ENCODE data around the gene PLA2G10. TPM values are rescaled to one million over a fixed set of nuclear protein-coding genes. Genes with fewer than 3 reads are reported as not detected.

Gene PLA2G10
- total RNA-seq, 1 experiment from 2014 or later, result not detected

DNA sequence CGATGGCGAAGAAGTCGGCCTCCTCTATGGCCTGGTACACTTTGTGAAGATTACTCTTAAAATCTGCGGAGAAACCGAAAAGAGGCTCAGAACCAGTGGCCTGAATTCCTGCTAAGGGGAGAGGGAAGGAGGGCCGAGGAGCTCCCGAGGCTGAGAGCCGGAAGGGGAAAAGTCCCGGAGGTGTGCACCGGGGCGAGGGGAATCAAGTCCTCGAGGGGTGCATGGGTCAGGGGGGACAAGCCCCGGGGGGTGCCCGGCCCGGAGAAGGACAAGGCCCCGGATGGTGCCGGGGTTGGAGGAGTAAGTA is 64.5 kb downstream of the PLA2G10 start:
- ChIA-PET CTCF (interaction anchor here (0.5 to 0.6 kb wide), 2 partner anchors 211 to 329 kb away, joined by 3 read pairs; no protein-coding TSS in a partner anchor), POLR2A (interaction anchor here (0.7 to 2.2 kb wide), 6 partner anchors 10 to 67 kb away, joined by 3 to 8 read pairs (median 6); no protein-coding TSS in a partner anchor)

DNA sequence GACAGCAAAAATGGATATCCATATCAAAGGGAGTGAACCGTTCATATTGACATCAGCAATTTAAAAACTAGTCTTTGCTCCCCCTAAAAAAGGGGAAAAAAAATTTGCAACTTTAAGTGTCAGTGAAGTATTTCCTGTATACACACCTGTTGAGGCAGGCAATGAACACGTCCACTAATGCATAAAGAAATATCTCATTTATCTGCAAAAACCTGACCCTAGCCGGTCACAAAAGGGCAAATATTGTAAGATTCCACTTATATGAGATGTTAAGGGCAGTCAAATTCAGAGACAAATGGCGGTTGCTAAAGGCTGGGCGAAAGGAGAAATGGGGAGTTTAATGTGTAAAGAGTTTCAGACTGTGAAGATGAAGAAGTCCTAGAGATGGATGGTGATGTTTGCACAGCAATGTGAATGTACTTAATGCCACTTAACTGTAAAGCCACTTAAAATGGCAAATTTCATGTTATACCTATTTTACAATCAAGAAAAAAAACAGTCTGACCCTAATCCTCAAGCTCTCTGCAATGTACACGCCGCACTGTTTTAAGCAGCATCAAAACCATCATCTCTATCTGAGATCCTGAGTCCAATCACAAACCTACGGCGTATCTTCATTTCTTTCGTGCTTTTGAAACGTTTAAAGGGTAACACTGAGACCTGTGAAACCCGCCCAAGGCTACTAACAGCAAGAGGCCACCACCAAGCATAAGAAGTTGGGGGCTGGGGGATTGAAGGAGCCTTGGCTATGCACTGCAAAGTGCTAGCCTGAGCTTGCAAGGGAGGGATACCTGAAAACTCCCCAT is 65.1 kb downstream of the PLA2G10 start:
- POLR2A ChIA-PET, result interaction anchor here (0.7 to 2.2 kb wide), 6 partner anchors 9 to 66 kb away, joined by 3 to 8 read pairs (median 6); no protein-coding TSS in a partner anchor
- H3K4me1 Mint-ChIP-seq (ENCODE audit: insufficient read depth, unreplicated experiment), result peaks cover 6% of the 10 kb centered on the region
- CTCF ChIA-PET, result interaction anchor here (0.5 to 0.6 kb wide), 2 partner anchors 210 to 329 kb away, joined by 3 read pairs; no protein-coding TSS in a partner anchor

More for the DNA sequence above, 64.5 kb downstream of the PLA2G10 start:
- H3K9me3 Mint-ChIP-seq (ENCODE audit: unreplicated experiment), result peaks cover 7% of the 10 kb centered on the region
- H3K27ac Mint-ChIP-seq (ENCODE audit: low read depth, unreplicated experiment), result peak overlapping the region; percentile 77
- no TSS peak for BruUV-seq (replicated peaks)
- TF ChIP-seq, protein P1, sequence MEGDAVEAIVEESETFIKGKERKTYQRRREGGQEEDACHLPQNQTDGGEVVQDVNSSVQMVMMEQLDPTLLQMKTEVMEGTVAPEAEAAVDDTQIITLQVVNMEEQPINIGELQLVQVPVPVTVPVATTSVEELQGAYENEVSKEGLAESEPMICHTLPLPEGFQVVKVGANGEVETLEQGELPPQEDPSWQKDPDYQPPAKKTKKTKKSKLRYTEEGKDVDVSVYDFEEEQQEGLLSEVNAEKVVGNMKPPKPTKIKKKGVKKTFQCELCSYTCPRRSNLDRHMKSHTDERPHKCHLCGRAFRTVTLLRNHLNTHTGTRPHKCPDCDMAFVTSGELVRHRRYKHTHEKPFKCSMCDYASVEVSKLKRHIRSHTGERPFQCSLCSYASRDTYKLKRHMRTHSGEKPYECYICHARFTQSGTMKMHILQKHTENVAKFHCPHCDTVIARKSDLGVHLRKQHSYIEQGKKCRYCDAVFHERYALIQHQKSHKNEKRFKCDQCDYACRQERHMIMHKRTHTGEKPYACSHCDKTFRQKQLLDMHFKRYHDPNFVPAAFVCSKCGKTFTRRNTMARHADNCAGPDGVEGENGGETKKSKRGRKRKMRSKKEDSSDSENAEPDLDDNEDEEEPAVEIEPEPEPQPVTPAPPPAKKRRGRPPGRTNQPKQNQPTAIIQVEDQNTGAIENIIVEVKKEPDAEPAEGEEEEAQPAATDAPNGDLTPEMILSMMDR (IDR thresholded peaks at IDR 0.05; ENCODE audit: unreplicated experiment), result no peak
- peak; percentile 6 for DNase-seq (ENCODE audit: unreplicated experiment)
- peaks cover 12% of the 10 kb centered on the region for H3K4me1 Mint-ChIP-seq (ENCODE audit: insufficient read depth, unreplicated experiment)
- no peaks in the 10 kb centered on the region for H3K27me3 Mint-ChIP-seq (ENCODE audit: insufficient read depth, unreplicated experiment)
- intact Hi-C loops (cut with micrococcal nuclease), result no loop called here
- peaks cover 46% of the 10 kb centered on the region for H3K36me3 Mint-ChIP-seq (ENCODE audit: insufficient read depth, unreplicated experiment)
- peak overlapping the region; percentile 90 for H3K4me3 Mint-ChIP-seq (ENCODE audit: unreplicated experiment)

DNA sequence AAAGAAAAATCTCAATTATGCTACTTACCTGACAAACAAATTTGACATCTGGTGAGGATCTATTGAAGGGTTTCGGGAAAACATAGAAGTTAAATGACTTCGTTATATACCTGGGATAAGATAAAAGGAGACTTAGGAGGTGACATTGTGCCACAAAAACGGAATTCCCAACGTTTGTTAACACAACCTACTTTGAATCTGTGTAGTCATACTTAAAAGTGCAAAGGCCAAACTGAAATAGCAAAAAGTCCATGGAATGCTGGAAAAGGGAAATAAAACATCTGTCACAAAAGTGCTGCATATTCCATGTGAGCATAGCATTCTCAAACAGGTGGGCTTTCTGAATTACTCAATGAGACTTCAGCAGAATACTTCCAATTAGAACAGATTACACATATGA is 67.0 kb downstream of the PLA2G10 start:
- no peak overlapping the region for H3K4me3 Mint-ChIP-seq (ENCODE audit: unreplicated experiment)
- DNase-seq (ENCODE audit: unreplicated experiment), result no peak
- ChIA-PET POLR2A (no interaction called here), CTCF (no interaction called here)
- intact Hi-C loops (cut with micrococcal nuclease), result no loop called here
- no peaks in the 10 kb centered on the region for H3K27me3 Mint-ChIP-seq (ENCODE audit: insufficient read depth, unreplicated experiment)
- peaks cover 6% of the 10 kb centered on the region for H3K4me1 Mint-ChIP-seq (ENCODE audit: insufficient read depth, unreplicated experiment)
- peaks cover 58% of the 10 kb centered on the region for H3K36me3 Mint-ChIP-seq (ENCODE audit: insufficient read depth, unreplicated experiment)
- no TSS peak for BruUV-seq (replicated peaks)
- TF ChIP-seq, protein P1 (IDR thresholded peaks at IDR 0.05; ENCODE audit: unreplicated experiment), result no peak
- no peak overlapping the region for H3K27ac Mint-ChIP-seq (ENCODE audit: low read depth, unreplicated experiment)
- peaks cover 7% of the 10 kb centered on the region for H3K9me3 Mint-ChIP-seq (ENCODE audit: unreplicated experiment)

More for the DNA sequence above, 65.1 kb downstream of the PLA2G10 start:
- peak overlapping the region; percentile 77 for H3K27ac Mint-ChIP-seq (ENCODE audit: low read depth, unreplicated experiment)
- TF ChIP-seq, protein P1 (IDR thresholded peaks at IDR 0.05; ENCODE audit: unreplicated experiment), result no peak
- peak overlapping the region; percentile 90 for H3K4me3 Mint-ChIP-seq (ENCODE audit: unreplicated experiment)
- BruUV-seq (replicated peaks), result TSS peak; percentile 18
- peaks cover 43% of the 10 kb centered on the region for H3K36me3 Mint-ChIP-seq (ENCODE audit: insufficient read depth, unreplicated experiment)
- DNase-seq (ENCODE audit: unreplicated experiment), result no peak
- intact Hi-C loops (cut with micrococcal nuclease), result no loop called here
- peaks cover 7% of the 10 kb centered on the region for H3K9me3 Mint-ChIP-seq (ENCODE audit: unreplicated experiment)
- no peaks in the 10 kb centered on the region for H3K27me3 Mint-ChIP-seq (ENCODE audit: insufficient read depth, unreplicated experiment)

Other genes with a start within 250 kb of the PLA2G10 start
- 33.4 and 35.0 TPM in 2 replicates for gene PARN, start 64.0 kb downstream of the PLA2G10 start, total RNA-seq (2022)
- 51.4 and 57.0 TPM in 2 replicates for gene BFAR, start 61.4 kb downstream of the PLA2G10 start, total RNA-seq (2022)
- 3.2 and 3.3 TPM in 2 replicates for gene NPIPA3, start 9.1 kb upstream of the PLA2G10 start, total RNA-seq (2022)
- gene NPIPA2, start 48.2 kb upstream of the PLA2G10 start, total RNA-seq (2022), result 7.3 and 7.6 TPM in 2 replicates
- gene NOMO1, start 139.4 kb upstream of the PLA2G10 start, total RNA-seq (2022), result 121 and 125 TPM in 2 replicates
- gene NPIPA1, start 243.1 kb upstream of the PLA2G10 start, total RNA-seq (2022), result 212 and 215 TPM in 2 replicates